Activated T-helper 1 cell treated with Interleukin-2 at 50 U/mL for 16 hours (primary cell): ENCODE results near the gene MRPL53.
"Not testable (repeated sequence)": the region's sequence is repeated elsewhere in the genome, so short reads cannot be mapped to it uniquely, and the experiment has no call there.

ENCODE experiments used
- DNase-seq: peaks from one replicate; pipeline ENCODE4 v3.0.0-alpha.2; 2020; ENCODE audit warnings: low read depth

The MRPL53 gene

DNA sequence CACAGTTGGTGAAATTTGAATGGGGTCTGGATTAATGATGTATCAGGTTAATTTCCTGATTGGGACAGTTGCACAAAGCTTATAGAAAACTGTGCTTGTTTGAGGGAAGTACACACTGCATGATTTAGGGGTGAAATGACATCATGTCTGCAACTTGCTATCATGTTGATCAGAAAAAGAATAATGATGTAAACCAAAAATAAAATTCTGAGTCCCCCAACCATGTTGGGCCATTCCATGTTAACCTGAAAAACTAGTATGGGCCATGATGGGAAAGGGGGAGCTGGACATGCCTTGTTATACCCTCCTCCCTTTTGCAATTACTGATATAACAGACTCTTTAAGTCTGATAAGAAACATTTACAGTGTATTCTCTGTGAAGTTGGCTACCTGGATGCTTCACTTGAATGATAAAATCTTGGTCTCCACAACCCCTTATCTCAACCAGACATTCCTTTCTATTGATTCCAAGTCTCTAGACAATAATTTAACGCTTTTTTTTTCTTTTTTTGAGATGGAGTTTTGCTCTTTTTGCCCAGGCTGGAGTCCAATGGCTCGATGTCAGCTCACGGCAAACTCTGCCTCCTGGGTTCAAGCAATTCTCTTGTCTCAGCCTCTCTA lies 21.8 kb downstream of the MRPL53 start:
- no peak for DNase-seq

DNA sequence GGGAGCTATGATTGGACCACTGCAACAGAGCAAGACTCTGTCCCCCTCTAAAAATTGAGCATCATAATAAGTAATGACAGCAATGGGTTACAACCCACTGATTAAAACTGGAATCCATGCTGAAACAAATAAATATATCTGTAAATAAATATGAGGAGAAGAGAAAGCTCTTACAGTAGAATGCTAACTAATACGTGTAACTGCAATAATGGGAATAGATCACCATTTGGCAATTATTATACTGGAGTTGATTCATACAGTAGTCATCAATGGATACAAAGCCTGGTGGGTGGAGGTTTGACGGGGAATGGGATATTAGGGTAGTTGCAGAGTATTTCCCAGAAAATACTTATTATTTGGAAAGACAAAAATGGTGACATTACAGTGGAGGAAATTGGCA lies 23.7 kb downstream of the MRPL53 start:
- DNase-seq: no peak

DNA sequence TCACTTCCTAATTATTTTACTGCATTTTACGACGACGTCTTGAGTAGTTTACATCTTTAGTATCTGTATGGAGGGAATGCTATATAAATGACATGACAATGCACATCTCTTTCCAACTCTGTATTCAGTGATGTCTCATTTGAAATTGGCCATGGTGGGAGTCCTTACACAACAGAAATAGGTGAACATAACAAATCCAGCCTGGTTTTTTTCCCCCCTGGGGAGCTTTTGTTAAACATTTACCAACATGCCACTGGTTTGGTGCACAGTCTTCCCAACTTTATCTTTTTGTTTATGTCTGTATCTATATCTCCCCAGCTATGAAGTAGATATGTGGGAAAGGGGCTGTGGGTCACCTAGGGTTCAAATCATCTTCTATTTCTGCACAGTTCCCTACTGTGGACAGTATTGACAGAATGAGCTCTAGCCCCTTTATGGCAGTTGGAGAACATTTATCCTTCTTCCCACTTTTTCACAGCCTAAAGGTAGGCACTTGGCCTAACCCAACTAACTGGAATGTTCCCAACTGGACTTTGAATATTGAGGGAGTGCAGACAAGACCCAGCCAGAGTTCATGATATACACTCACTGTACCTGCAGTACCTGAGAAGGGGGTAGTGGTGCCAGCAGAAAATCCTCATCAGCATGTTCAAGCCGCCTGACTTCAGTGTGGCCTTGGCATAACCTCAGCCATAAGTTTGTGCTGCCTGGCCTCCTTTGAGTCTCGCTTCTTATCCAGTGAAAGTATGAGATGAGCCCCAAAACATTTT lies 25.1 kb downstream of the MRPL53 start:
- no peak for DNase-seq

GRCh38 chr2:74444498-74445318 lies 27.8 kb downstream of the MRPL53 start:
- DNase-seq: no peak

- not testable (repeated sequence) for DNase-seq
Observed at GRCh38 chr2:74442483-74443297, 29.8 kb downstream of the MRPL53 start.

GRCh38 chr2:74441690-74442482 lies 30.6 kb downstream of the MRPL53 start, which contains the start of gene RTKN:
Gene RTKN (minus strand): TSS chr2:74441937. CDS start chr2:74441816, 121 bp downstream.
- DNase-seq: no peak

GRCh38 chr2:74441170-74441689 lies 31.2 kb downstream of the MRPL53 start:
- DNase-seq: no peak

GRCh38 chr2:74440378-74441169 lies 31.9 kb downstream of the MRPL53 start:
- DNase-seq: no peak

DNA sequence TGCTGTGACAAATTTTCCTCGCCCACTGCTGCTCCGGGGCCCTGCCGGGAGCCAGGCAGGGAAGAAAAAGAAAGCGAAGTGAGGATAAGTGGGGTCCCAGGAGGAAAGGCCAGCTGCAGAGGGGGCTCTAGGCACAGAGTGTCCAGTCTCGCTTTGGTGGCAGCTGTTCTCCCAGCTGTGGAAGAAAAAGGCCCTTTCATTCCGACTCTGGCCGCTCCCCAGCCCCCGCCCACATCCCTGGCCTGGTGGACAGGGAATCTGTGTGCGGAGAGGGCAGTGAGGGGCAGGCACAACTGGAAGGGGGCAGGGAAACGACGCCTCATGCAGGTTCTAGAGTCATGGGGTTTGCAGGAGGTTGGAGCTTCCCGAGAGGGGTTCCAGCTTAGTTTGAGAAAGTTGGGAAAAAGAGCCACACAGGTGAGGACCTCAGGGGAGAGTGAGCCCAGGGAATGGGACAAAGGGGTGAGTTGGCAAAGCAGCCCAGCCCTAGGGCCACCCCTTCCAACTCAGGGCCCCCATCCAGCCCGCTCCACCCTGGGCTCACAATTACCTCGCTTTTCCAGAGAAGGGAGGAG lies 32.6 kb downstream of the MRPL53 start:
- no peak for DNase-seq

DNA sequence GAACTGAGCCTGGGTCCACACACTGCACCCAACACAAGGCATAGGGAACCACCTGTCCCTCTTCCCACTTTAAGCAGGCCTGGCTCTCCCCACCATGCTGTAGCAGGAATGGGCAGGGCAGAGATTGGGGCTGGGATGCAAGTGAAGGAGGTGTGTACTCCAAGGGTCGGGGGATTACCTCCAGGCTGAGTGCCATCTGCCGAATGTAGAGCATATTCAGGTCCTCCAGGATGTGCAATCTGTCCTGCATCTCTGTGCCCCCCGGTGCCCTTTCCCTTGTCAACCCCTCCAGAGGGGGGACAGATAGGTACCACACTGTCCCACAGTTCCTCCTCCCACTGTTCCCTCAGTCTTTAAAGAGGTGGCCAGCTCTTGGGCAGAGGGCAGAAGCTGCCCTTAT lies 33.1 kb downstream of the MRPL53 start:
- no peak for DNase-seq

DNA sequence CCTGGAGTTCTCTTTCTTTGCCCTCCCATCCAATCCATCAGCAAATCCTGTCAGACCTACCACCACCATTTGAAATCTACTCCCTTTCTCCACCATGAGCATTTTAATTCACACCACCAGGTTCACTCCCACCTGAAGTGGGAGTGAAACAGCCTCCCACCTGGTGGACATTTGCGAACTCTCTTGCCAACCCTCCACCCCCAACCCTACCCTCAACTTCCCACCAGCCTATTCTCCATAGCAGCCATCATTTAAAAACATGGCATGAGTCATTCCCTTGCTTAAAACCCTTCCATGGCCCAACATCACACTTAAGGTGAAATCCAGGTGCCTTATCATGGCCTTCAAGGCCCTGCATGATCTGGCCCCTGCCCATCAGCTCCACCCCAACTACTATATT lies 34.2 kb downstream of the MRPL53 start:
- no peak for DNase-seq

DNA sequence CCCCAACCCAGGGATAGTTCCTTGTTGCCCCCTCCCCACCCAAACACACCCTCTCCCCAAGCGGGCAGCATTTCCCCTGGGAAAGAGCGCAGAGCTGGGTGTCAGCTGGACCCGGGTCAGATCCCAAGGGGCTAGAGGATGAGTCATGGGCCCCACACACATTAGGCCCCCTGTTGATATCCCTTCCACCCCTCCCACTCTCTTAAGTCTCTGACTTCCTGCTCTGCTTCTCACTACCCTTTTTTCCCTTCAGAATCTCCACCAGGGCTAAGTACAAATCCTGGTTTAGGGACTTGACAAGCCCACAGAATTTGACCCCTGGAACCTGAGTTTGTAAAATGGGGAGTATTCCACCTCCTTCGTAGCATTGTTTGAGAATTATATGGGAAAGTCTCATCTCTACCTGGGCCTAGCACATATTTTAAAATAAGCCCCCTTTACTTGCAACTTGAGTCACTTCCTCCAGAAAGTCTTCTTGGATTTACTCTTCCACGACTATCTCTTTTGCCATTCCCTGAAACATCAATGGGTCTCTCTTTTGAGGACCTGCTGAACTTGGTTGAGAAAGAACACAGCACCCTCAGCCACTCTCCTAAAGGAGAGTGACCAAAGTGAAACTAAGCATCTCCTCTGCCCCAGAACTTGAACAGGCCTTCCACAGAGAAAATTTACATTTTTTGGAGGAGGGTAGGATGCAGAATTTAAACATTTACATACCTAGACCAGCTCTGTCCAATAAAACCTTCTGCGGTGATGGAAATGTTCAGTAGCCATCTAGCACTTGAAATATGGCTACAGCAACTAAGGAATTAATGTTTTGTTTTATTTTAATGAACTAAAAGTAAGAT lies 35.4 kb downstream of the MRPL53 start:
- DNase-seq: no peak

DNA sequence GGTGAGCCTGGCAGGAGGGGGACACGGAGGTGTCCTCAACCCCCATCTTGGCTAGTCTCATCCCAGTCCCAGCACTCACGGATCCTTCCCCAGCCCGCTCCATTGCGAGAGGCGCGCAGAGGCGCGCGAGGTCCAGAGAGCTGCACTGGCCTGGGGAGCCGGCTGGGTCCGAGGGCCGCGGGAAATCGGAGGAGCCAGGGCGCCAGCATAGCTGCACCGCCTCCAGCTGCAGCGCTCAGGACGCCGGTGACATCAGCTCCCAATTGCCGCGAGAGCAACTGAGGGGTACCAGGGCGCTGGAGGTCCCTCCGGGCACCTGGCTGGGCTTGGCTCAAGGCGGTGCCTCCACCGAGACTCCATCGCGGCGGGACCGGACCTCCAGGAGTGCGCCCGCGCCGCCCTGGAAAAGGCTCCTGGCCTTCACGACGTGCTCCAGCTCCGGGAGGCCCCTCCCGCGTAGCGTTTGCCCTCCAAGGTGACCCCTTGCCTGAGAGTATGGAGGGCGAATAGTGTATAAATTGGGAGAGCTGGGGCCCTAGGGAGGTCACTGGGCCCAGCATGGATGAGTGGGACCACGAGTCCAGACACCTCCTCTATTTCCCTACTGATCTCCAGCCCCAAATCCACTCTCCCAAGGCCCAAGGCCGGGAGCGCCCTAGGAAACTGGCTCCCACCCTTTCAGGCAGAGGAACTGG lies 36.2 kb downstream of the MRPL53 start:
- DNase-seq: no peak

- no peak for DNase-seq
Observed at GRCh38 chr2:74430502-74430901, 42.0 kb downstream of the MRPL53 start.

- no peak for DNase-seq
Observed at GRCh38 chr2:74429487-74430451, 42.7 kb downstream of the MRPL53 start.

DNA sequence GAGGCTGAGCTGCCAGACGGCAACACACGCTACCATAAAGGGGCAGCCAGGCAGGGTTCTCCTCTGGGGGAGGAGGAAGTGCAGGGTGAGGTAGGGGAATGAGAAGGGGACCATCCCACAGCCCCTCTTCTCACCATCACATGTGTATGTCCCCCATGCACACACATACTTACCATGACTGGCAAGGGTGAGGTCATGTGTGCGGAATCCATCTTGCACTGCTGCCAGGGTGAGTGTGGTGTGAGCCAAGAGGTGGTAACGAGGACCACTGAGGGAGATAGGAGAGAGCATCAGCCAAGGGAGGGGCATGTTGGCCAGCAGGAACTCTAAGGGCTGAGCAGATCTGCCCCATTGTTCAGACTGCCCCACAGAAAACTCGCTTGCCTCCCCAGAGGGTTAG lies 43.8 kb downstream of the MRPL53 start:
- no peak for DNase-seq

GRCh38 chr2:74427551-74427950 lies 44.9 kb downstream of the MRPL53 start:
- no peak for DNase-seq
